Transverse colon (tissue), 3 donors: ENCODE results near the gene C11orf21.

Source experiments
- EP300 ChIP-seq: sonication (generic); formaldehyde crosslinking; IDR thresholded peaks from one replicate; pipeline ENCODE4 v1.6.1; 2017; ENCODE audit warnings: antibody characterized with exemption, low read depth
- TF ChIP-seq, protein P1 (sequence below), 5 experiments: fragments of 200-600 bp in 3 of 5; fragments of 450-650 bp in 2 of 5; sonication (generic) in 3 of 5; IDR thresholded peaks; 1 replicate in 2 of 5; 2 replicates in 3 of 5; pipeline ENCODE4 v1.5.1; 2016 to 2017; ENCODE audit warnings: antibody characterized with exemption in 5 of 5, inconsistent platforms in 3 of 5, mild to moderate bottlenecking in 2 of 5, moderate library complexity in 1 of 5

DNA sequence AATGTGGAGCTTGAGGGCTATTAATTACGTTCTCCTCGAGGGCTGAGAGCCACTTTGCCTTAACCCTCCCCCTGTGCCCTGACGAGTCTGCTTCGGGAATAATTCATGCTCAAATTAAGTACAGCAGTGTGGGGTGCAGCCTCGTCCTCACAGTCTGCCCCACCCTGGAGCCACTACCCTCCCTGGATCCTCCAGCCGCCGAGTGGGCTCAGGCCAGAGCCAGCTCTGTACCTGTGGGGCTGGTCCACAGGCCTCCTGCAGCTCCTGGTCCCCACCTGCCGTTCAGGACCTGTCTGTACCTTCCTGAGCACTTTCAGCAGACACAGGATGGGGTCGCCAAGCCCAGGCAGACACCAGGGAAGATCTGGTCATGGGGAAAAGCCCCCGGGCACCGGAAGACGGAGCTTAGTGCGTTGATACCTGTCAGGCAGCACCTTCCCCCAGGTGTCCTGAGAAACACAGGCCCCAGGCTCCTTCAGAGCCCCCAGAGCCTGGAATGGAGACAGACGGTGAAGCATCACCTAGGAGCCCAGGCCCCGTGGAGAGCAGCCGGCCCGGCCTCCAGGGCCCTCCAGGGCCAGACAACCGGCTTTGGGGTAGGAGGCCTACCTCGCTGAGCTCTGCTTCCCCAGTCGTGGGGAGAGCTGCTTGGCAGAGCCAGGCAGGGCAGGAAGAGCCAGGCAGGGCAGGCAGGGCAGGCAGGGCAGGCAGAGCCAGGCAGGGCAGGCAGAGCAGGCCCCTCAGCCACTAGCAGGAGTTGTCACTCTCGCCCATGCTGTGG lies 9.8 kb upstream of the C11orf21 start:
- TF ChIP-seq, protein P1, sequence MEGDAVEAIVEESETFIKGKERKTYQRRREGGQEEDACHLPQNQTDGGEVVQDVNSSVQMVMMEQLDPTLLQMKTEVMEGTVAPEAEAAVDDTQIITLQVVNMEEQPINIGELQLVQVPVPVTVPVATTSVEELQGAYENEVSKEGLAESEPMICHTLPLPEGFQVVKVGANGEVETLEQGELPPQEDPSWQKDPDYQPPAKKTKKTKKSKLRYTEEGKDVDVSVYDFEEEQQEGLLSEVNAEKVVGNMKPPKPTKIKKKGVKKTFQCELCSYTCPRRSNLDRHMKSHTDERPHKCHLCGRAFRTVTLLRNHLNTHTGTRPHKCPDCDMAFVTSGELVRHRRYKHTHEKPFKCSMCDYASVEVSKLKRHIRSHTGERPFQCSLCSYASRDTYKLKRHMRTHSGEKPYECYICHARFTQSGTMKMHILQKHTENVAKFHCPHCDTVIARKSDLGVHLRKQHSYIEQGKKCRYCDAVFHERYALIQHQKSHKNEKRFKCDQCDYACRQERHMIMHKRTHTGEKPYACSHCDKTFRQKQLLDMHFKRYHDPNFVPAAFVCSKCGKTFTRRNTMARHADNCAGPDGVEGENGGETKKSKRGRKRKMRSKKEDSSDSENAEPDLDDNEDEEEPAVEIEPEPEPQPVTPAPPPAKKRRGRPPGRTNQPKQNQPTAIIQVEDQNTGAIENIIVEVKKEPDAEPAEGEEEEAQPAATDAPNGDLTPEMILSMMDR (IDR thresholded peaks at IDR 0.05), result no peak
- no peak for TF ChIP-seq EP300
